Progenitor cell of endocrine pancreas (in vitro differentiated cells): ENCODE measurements around the gene KIAA0319L. TPM values are rescaled to one million over a fixed set of nuclear protein-coding genes. Genes with fewer than 3 reads are reported as not detected.

ENCODE experiments used
- DNase-seq: peaks from one replicate; pipeline ENCODE4 v3.0.0; 2021; ENCODE audit warnings: low spot score; ENCODE audit not compliant: unreplicated experiment
- H3K27ac Mint-ChIP-seq: 2 replicates; pipeline ENCODE4 v1.8.0; 2021; ENCODE audit warnings: mild to moderate bottlenecking, moderate library complexity, mixed read lengths
- H3K27me3 Mint-ChIP-seq: 2 replicates; pipeline ENCODE4 v1.8.0; 2021; ENCODE audit warnings: mixed read lengths
- H3K36me3 Mint-ChIP-seq: 2 replicates; pipeline ENCODE4 v1.8.0; 2022; ENCODE audit warnings: mixed read lengths; ENCODE audit not compliant: insufficient read depth
- H3K4me1 Mint-ChIP-seq: 2 replicates; pipeline ENCODE4 v1.8.0; 2021; ENCODE audit warnings: low read depth, mixed read lengths
- H3K4me3 Mint-ChIP-seq: 2 replicates; pipeline ENCODE4 v1.8.0; 2021; ENCODE audit warnings: low read depth, mild to moderate bottlenecking, moderate library complexity, mixed read lengths
- H3K9me3 Mint-ChIP-seq: 2 replicates; pipeline ENCODE4 v1.8.0; 2021; ENCODE audit warnings: low read depth, mixed read lengths
- total RNA-seq: library from RNA; stranded (reverse); gene quantifications from 2 replicates; pipeline ENCODE4 v1.2.1, GENCODE V29; 2021
- TF ChIP-seq, protein P1 (sequence below): fragments of 200-600 bp; sonication (generic); IDR thresholded peaks from one replicate; pipeline ENCODE4 v1.5.0; 2021; ENCODE audit warnings: antibody characterized with exemption, mild to moderate bottlenecking; ENCODE audit not compliant: unreplicated experiment

KIAA0319L gene
- total RNA-seq, 1 donor from 2014 or later: 70.0 TPM

DNA sequence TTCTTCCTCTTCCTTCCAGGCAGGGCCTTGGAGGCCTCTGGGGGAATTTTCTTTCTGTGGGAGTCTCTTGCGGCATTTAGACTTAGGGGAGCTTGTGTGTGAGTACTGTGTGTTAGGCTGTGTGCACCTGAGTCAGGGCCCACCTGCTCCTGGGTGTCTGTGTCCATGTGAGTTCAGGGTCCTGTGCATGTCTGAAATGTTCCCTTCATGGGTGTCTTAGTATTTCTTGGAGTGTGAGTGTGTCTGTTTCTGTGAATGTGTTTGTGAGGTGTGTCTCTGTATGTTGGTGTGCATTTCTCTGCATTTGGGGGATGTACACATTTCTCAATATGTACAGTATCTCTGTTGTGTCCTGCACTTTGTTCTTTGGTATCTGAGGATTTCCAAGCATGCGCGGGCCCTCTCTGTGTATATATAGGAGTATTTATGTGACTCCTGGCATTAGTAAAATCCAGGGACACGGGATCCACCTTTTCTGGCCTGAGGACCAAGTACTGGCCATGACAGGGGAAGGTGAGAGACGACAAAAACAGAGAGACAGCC, 18.3 kb upstream of the KIAA0319L start:
- H3K27ac Mint-ChIP-seq: no peak overlapping the region
- H3K36me3 Mint-ChIP-seq: no peaks in the 10 kb centered on the region
- H3K4me3 Mint-ChIP-seq: peak overlapping the region; percentile 25

DNA sequence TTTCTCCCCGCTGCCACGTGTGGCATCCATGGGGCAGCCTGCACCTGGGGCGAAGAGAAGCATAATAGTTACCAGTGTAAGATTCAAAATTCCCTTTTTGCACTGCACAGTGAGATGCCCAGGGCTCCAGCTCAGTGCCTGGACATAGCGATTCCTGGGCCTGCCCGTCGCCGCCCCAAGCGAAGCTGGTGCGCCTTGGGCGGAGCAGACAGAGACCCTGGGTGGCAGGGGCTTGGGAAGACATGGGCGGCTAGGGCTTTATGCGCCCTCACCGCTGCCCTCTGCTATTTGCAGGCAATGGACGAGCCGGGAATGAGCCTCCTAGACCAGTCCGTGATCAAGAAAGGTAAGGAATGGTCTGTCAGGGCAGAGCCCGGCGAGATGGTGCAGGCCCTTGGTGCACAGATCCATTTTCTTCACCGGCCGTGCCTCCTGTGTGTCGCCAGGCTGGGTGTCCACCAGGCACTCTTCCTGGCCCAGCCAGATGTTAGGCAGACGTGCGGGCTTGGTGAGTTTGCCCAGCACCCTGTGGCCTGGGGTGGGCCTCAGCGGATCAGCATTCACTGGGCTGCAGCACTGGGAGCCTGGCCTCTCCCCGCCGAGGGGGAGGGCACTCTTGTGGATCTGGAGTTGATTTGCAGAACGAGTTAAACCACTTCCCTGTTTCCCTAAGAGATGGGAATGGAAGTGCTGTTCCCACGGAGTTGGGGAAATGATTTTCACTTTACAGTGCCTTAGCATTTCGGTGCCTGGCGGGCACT, 17.6 kb upstream of the KIAA0319L start:
- H3K27me3 Mint-ChIP-seq: peaks cover 74% of the 10 kb centered on the region
- peaks cover 17% of the 10 kb centered on the region for H3K4me1 Mint-ChIP-seq
- TF ChIP-seq, protein P1, sequence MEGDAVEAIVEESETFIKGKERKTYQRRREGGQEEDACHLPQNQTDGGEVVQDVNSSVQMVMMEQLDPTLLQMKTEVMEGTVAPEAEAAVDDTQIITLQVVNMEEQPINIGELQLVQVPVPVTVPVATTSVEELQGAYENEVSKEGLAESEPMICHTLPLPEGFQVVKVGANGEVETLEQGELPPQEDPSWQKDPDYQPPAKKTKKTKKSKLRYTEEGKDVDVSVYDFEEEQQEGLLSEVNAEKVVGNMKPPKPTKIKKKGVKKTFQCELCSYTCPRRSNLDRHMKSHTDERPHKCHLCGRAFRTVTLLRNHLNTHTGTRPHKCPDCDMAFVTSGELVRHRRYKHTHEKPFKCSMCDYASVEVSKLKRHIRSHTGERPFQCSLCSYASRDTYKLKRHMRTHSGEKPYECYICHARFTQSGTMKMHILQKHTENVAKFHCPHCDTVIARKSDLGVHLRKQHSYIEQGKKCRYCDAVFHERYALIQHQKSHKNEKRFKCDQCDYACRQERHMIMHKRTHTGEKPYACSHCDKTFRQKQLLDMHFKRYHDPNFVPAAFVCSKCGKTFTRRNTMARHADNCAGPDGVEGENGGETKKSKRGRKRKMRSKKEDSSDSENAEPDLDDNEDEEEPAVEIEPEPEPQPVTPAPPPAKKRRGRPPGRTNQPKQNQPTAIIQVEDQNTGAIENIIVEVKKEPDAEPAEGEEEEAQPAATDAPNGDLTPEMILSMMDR: no peak

More for the DNA sequence above, 18.3 kb upstream of the KIAA0319L start:
- Mint-ChIP-seq H3K4me1 (peaks cover 17% of the 10 kb centered on the region), H3K9me3 (no peaks in the 10 kb centered on the region), H3K27me3 (peaks cover 68% of the 10 kb centered on the region)
- no peak for DNase-seq
- TF ChIP-seq, protein P1: no peak

DNA sequence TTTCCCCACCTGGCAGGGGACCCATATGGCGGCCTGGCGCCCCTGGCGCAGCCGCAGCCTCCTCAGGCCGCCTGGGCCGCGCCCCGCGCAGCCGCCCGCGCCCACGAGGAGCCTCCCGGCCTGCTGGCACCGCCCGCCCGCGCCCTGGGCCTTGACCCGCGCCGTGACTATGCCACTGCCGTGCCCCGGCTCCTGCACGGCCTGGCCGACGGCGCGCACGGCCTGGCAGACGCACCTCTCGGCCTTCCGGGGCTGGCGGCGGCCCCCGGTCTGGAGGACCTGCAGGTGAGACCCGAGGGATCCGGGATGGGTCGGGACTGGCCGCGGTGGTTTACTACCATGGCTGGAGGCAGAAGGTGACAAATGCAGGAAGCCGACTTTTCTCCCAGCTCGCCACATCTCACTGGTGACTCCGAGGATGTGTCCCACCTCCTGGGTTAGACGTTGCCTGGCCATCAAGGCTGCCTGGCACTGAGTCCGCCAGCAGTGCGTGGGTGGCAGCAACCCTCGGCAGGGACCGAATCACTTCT, 17.0 kb upstream of the KIAA0319L start:
- no peaks in the 10 kb centered on the region for H3K9me3 Mint-ChIP-seq
- no peak for DNase-seq
- peaks cover 17% of the 10 kb centered on the region for H3K4me1 Mint-ChIP-seq
- H3K4me3 Mint-ChIP-seq: no peak overlapping the region
- no peak overlapping the region for H3K27ac Mint-ChIP-seq
- peaks cover 80% of the 10 kb centered on the region for H3K27me3 Mint-ChIP-seq
- TF ChIP-seq, protein P1: no peak
- H3K36me3 Mint-ChIP-seq: no peaks in the 10 kb centered on the region

More for the DNA sequence above, 17.6 kb upstream of the KIAA0319L start:
- Mint-ChIP-seq H3K27ac (no peak overlapping the region), H3K36me3 (no peaks in the 10 kb centered on the region), H3K9me3 (no peaks in the 10 kb centered on the region), H3K4me3 (peak overlapping the region; percentile 25)
- no peak for DNase-seq

DNA sequence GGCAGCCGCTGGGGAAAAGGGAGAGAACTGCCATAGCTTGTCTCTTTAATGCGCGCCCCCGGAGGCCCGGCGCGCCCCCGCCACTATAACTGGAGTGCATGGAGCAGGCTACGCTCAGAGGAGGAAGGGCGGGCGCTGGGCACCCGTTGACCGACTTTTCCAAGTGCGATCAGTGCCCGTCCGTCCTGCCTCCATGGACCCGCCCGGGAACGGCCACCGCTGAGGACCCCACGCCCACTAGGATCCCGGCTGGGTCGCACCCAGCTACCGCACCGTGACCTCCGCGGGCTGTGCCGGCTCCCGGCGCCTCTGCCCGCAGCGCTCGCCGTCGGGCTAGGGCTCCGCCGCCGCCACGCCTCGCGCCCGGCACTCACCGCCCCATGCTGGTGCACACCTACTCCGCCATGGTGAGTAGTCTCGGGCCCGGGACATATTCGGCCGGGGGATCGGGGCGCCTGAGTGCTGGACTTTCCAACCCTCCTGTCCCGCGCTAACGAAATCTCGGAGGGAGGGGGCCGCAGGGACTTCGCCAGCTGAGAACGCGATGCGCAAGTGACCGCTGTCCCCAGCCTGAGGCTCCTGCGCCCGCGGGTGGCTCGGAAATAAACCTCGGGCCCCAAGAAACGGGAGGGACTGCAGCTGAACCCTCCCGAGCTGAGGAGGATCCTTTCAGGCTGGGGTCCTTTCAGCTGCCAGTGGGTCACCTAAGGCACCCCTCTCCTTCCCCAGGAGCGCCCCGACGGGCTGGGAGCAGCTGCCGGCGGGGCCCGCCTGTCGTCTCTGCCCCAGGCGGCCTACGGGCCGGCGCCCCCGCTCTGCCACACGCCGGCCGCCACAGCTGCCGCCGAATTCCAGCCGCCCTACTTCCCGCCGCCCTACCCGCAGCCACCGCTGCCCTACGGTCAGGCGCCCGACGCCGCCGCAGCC, 16.3 kb upstream of the KIAA0319L start, which contains the start of gene TFAP2E:
TSS of gene TFAP2E (plus strand) at position 117 of the 927 bp plus-strand sequence. CDS start at position 381, 264 bp downstream.
- Mint-ChIP-seq H3K4me1 (peaks cover 17% of the 10 kb centered on the region), H3K27me3 (peaks cover 82% of the 10 kb centered on the region), H3K27ac (no peak within 1 kb of the TSS), H3K9me3 (no peaks in the 10 kb centered on the region), H3K36me3 (no peaks in the 10 kb centered on the region), H3K4me3 (peak within 1 kb of the TSS; percentile 53)
- DNase-seq: no peak
- TF ChIP-seq, protein P1: no peak

DNA sequence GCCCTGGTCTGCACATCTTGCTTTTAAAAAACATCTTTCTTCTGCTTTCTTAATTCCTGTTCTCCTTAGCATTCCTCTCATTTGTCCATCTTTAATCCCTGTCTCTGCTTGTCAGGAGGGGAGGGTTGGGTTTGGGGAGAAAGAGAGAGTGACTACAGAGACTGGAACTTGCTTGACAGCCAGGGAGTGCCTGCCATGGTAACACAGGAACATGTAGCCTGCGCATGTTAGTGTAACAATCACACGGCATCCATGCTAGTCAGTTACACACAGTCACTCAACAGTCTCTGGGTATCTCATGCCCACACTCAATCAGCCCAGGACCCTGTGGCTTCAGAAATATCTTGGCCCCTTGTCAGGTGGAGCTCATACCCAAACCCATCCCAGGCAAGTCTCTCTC, 15.1 kb upstream of the KIAA0319L start:
- Mint-ChIP-seq H3K36me3 (no peaks in the 10 kb centered on the region), H3K9me3 (no peaks in the 10 kb centered on the region), H3K4me1 (peaks cover 12% of the 10 kb centered on the region), H3K27me3 (peaks cover 78% of the 10 kb centered on the region), H3K27ac (no peak overlapping the region), H3K4me3 (no peak overlapping the region)
- no peak for DNase-seq
- TF ChIP-seq, protein P1: no peak
